ENCODE data around the gene TBC1D21.

Gene TBC1D21

GRCh38 chr15:73873456-73873855, at the start of gene TBC1D21:
TSS of gene TBC1D21 (plus strand) at chr15:73873564. CDS start at chr15:73873710, 146 bp downstream.
- in situ Hi-C loops (cut with MboI; ENCODE audit: low sequenced_read_pairs) = no loop called here

- in situ Hi-C loops (cut with MboI; ENCODE audit: low sequenced_read_pairs) = no loop called here
Observed at GRCh38 chr15:73826711-73827251, 46.6 kb upstream of the TBC1D21 start.

- in situ Hi-C loops (cut with MboI; ENCODE audit: low sequenced_read_pairs) = no loop called here
Observed at GRCh38 chr15:73829523-73829922, 43.8 kb upstream of the TBC1D21 start.

- in situ Hi-C loops (cut with MboI; ENCODE audit: low sequenced_read_pairs) = no loop called here
Observed at GRCh38 chr15:73832657-73833056, 40.7 kb upstream of the TBC1D21 start.

- in situ Hi-C loops (cut with MboI; ENCODE audit: low sequenced_read_pairs) = no loop called here
Observed at GRCh38 chr15:73836845-73837244, 36.5 kb upstream of the TBC1D21 start.

GRCh38 chr15:73838831-73839426, 34.4 kb upstream of the TBC1D21 start:
- in situ Hi-C loops (cut with MboI; ENCODE audit: low sequenced_read_pairs) = no loop called here

- in situ Hi-C loops (cut with MboI; ENCODE audit: low sequenced_read_pairs) = no loop called here
Observed at GRCh38 chr15:73839699-73840377, 33.5 kb upstream of the TBC1D21 start.

GRCh38 chr15:73840771-73841170, 32.6 kb upstream of the TBC1D21 start:
- in situ Hi-C loops (cut with MboI; ENCODE audit: low sequenced_read_pairs) = no loop called here

GRCh38 chr15:73841756-73842725, 31.3 kb upstream of the TBC1D21 start:
- in situ Hi-C loops (cut with MboI; ENCODE audit: low sequenced_read_pairs) = no loop called here

- in situ Hi-C loops (cut with MboI; ENCODE audit: low sequenced_read_pairs) = no loop called here
Observed at GRCh38 chr15:73843787-73844186, 29.6 kb upstream of the TBC1D21 start.

GRCh38 chr15:73844356-73844755, 29.0 kb upstream of the TBC1D21 start:
- in situ Hi-C loops (cut with MboI; ENCODE audit: low sequenced_read_pairs) = no loop called here

GRCh38 chr15:73845507-73845906, 27.9 kb upstream of the TBC1D21 start:
- in situ Hi-C loops (cut with MboI; ENCODE audit: low sequenced_read_pairs) = no loop called here

GRCh38 chr15:73845907-73846306, 27.5 kb upstream of the TBC1D21 start:
- in situ Hi-C loops (cut with MboI; ENCODE audit: low sequenced_read_pairs) = no loop called here

GRCh38 chr15:73849641-73850040, 23.7 kb upstream of the TBC1D21 start:
- in situ Hi-C loops (cut with MboI; ENCODE audit: low sequenced_read_pairs) = no loop called here

GRCh38 chr15:73850228-73850627, 23.1 kb upstream of the TBC1D21 start:
- in situ Hi-C loops (cut with MboI; ENCODE audit: low sequenced_read_pairs) = no loop called here

GRCh38 chr15:73851689-73852088, 21.7 kb upstream of the TBC1D21 start:
- in situ Hi-C loops (cut with MboI; ENCODE audit: low sequenced_read_pairs) = no loop called here

GRCh38 chr15:73852507-73852906, 20.9 kb upstream of the TBC1D21 start:
- in situ Hi-C loops (cut with MboI; ENCODE audit: low sequenced_read_pairs) = no loop called here

GRCh38 chr15:73854265-73854664, 19.1 kb upstream of the TBC1D21 start:
- in situ Hi-C loops (cut with MboI; ENCODE audit: low sequenced_read_pairs) = no loop called here

GRCh38 chr15:73856458-73857192, 16.7 kb upstream of the TBC1D21 start:
- in situ Hi-C loops (cut with MboI; ENCODE audit: low sequenced_read_pairs) = no loop called here

- in situ Hi-C loops (cut with MboI; ENCODE audit: low sequenced_read_pairs) = no loop called here
Observed at GRCh38 chr15:73857193-73857920, 16.0 kb upstream of the TBC1D21 start.

All from hTERT RPE-1 (cell line).